PC-3 (cell line): ENCODE results near the gene RPSA.

Experiments
- EZH2 ChIP-seq: fragments of 300-600 bp; sonication (generic); IDR thresholded peaks from one replicate; pipeline ENCODE4 v1.6.1; 2017; ENCODE audit warnings: antibody characterized with exemption, mild to moderate bottlenecking, low read length; ENCODE audit not compliant: unreplicated experiment
- TF ChIP-seq, protein P1 (sequence below): fragments of 300-600 bp; sonication (generic); conservative IDR thresholded peaks from 2 replicates; pipeline ENCODE4 v1.5.1; 2017; ENCODE audit warnings: antibody characterized with exemption, low read depth, mild to moderate bottlenecking, low read length

GRCh38 chr3:39432342-39432741, 25.8 kb downstream of the RPSA start:
- TF ChIP-seq, protein P1, sequence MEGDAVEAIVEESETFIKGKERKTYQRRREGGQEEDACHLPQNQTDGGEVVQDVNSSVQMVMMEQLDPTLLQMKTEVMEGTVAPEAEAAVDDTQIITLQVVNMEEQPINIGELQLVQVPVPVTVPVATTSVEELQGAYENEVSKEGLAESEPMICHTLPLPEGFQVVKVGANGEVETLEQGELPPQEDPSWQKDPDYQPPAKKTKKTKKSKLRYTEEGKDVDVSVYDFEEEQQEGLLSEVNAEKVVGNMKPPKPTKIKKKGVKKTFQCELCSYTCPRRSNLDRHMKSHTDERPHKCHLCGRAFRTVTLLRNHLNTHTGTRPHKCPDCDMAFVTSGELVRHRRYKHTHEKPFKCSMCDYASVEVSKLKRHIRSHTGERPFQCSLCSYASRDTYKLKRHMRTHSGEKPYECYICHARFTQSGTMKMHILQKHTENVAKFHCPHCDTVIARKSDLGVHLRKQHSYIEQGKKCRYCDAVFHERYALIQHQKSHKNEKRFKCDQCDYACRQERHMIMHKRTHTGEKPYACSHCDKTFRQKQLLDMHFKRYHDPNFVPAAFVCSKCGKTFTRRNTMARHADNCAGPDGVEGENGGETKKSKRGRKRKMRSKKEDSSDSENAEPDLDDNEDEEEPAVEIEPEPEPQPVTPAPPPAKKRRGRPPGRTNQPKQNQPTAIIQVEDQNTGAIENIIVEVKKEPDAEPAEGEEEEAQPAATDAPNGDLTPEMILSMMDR = no peak
- no peak for TF ChIP-seq EZH2
